A549 (cell line): ENCODE data around the gene MPL.

ENCODE experiments used
- EHMT2 ChIP-seq: fragments of 200-600 bp; sonication (generic); IDR thresholded peaks from 2 replicates; pipeline ENCODE4 v1.6.1; 2016; ENCODE audit warnings: antibody characterized with exemption, low read depth, mild to moderate bottlenecking, moderate library complexity
- TF ChIP-seq, protein P1 (sequence below): fragments of >200 bp; sonication (Bioruptor Twin); formaldehyde crosslinking; IDR thresholded peaks from 3 replicates; pipeline ENCODE4 v1.5.1; 2016

DNA sequence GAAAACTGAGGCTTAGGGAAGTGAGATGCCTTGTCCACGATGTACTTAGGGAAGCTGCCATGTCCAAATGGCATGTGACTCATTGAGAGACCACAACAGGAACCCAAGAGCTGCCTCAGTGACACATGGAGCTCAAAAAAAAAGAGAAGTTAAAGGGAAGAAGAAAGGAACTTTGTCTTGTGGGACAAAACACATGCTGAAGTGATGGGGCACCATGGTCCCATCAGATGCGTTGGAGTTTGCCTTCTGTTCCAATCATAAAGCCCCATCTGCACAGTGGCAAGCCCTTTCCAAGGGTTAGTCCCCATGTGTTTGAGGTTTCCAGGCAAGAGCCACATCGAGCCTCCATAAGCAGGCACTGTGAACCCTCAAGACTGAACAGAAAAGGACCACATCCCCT lies 44.0 kb downstream of the MPL start:
- TF ChIP-seq EHMT2, result no peak
- TF ChIP-seq, protein P1, sequence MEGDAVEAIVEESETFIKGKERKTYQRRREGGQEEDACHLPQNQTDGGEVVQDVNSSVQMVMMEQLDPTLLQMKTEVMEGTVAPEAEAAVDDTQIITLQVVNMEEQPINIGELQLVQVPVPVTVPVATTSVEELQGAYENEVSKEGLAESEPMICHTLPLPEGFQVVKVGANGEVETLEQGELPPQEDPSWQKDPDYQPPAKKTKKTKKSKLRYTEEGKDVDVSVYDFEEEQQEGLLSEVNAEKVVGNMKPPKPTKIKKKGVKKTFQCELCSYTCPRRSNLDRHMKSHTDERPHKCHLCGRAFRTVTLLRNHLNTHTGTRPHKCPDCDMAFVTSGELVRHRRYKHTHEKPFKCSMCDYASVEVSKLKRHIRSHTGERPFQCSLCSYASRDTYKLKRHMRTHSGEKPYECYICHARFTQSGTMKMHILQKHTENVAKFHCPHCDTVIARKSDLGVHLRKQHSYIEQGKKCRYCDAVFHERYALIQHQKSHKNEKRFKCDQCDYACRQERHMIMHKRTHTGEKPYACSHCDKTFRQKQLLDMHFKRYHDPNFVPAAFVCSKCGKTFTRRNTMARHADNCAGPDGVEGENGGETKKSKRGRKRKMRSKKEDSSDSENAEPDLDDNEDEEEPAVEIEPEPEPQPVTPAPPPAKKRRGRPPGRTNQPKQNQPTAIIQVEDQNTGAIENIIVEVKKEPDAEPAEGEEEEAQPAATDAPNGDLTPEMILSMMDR, result no peak
